ENCODE data around the gene EIF4EBP2. TPM values are rescaled to one million over a fixed set of nuclear protein-coding genes. Genes with fewer than 3 reads are reported as not detected.

The EIF4EBP2 gene
- polyA plus RNA-seq, 1 experiment: 31.2 TPM

DNA sequence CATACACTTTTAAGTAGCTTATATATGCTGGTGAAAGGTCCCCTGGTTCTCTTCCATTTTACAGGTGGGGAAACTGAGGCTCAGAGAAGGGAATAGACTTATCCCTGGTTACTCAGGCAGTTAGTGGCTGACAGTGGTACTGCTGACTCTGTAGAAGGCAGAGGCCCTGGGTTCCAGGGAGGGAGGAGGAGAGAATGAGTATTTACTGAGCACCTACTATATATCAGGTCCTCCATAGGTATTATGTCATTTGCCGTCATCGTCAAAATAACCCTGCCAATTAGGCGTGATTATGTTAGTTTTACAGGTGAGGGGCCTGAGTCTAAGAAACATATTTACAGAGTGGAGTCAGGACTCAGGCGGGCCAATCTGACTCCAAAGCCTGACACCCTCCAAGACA is 61.3 kb downstream of the EIF4EBP2 start:
- Histone ChIP-seq H3K27me3 (ENCODE audit: control insufficient read depth, insufficient read depth, low read length) (peaks cover 33% of the 10 kb centered on the region), H3K4me3 (ENCODE audit: low read depth, low read length) (no peak overlapping the region), H3K27ac (ENCODE audit: low read depth, low read length) (no peak overlapping the region), H3K9me3 (ENCODE audit: control insufficient read depth, insufficient read depth, low read length) (no peaks in the 10 kb centered on the region)
- ChIA-PET CTCF (no interaction called here), POLR2A (no interaction called here)
- DNase-seq (ENCODE audit: low read depth, low spot score): no peak
- TF ChIP-seq, protein P1, sequence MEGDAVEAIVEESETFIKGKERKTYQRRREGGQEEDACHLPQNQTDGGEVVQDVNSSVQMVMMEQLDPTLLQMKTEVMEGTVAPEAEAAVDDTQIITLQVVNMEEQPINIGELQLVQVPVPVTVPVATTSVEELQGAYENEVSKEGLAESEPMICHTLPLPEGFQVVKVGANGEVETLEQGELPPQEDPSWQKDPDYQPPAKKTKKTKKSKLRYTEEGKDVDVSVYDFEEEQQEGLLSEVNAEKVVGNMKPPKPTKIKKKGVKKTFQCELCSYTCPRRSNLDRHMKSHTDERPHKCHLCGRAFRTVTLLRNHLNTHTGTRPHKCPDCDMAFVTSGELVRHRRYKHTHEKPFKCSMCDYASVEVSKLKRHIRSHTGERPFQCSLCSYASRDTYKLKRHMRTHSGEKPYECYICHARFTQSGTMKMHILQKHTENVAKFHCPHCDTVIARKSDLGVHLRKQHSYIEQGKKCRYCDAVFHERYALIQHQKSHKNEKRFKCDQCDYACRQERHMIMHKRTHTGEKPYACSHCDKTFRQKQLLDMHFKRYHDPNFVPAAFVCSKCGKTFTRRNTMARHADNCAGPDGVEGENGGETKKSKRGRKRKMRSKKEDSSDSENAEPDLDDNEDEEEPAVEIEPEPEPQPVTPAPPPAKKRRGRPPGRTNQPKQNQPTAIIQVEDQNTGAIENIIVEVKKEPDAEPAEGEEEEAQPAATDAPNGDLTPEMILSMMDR (IDR thresholded peaks at IDR 0.05; ENCODE audit: low read depth, low read length): no peak

DNA sequence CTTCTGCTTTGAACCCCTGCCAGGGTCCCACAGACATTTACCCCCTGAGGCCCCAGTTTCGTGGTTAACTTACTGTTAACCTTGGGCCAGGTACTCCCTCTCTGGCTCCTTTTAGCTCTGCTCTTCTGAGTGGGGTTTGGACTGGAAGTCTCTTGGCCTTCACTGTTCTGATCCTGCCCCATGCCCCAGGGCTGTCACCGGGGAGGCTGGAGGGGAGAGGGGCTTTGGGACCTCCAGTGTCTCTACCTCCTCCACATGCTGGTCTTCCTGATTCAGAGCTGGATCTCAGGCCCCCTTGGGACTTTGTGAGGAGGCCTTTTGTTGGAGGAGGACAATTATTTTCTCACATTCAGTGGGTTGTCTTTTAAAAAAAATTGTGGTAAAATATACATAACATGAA is 61.9 kb downstream of the EIF4EBP2 start:
- Histone ChIP-seq H3K9me3 (ENCODE audit: control insufficient read depth, insufficient read depth, low read length) (no peaks in the 10 kb centered on the region), H3K27ac (ENCODE audit: low read depth, low read length) (no peak overlapping the region), H3K4me3 (ENCODE audit: low read depth, low read length) (no peak overlapping the region), H3K27me3 (ENCODE audit: control insufficient read depth, insufficient read depth, low read length) (peaks cover 33% of the 10 kb centered on the region)
- TF ChIP-seq, protein P1 (IDR thresholded peaks at IDR 0.05; ENCODE audit: low read depth, low read length): no peak
- ChIA-PET CTCF (no interaction called here), POLR2A (no interaction called here)
- DNase-seq (ENCODE audit: low read depth, low spot score): no peak

DNA sequence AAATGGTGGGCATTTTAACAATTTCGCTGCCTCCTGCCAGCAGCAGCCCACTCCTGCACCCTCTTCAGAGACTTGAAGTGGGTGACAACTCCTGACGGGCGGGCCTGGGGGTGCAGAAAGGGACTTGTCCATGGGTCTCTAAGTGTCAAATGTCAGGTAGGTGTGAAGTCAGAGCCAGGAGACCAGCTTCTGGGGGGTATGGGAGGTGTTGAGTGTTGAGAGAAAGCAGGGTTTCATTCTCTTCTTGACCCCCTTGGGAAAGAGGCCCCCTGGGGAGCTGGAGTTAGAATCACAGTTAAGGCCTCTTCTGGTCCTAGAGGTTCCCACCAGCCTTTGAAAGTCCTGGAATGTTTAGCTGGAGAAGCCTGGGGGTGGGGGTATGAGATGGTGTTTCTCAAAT is 63.0 kb downstream of the EIF4EBP2 start:
- ChIA-PET CTCF (no interaction called here), POLR2A (interaction anchor here (0.6 kb wide), 1 partner anchor 145 kb away, joined by 3 read pairs; no protein-coding TSS in a partner anchor)
- no peak overlapping the region for H3K27ac ChIP-seq (ENCODE audit: low read depth, low read length)

DNA sequence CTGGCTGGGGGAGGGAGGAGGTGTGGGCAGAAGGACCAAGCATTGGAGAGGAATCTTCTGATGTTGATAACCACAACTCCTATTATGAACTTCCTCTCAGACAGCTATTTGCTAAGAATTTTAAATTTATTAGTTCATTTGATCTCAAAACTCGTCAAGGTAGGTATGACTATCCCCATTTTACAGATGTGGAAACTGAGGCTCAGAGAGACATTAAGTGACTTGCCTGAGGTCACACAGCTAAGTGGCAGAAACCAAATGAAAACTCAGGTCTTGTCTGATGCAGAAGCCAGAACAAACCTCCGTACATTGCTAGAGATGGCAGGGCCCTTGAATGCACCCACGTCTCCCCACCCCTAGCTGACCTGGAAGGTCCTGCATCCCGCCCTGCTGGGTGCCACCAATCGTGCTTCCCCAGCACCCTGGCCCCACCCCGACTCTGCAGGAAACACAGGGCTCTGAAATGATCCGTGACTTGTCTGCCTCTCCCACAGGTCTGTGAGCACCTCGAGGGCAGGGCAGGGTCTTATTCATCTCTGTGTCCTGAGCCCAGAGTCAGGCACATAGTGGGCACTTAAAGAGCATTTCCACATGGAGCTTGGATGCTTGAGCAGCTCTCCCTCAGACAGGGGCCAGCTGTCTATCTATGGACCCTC is 69.0 kb downstream of the EIF4EBP2 start:
- Histone ChIP-seq H3K9me3 (ENCODE audit: control insufficient read depth, insufficient read depth, low read length) (no peaks in the 10 kb centered on the region), H3K27me3 (ENCODE audit: control insufficient read depth, insufficient read depth, low read length) (peaks cover 59% of the 10 kb centered on the region), H3K4me3 (ENCODE audit: low read depth, low read length) (no peak overlapping the region), H3K27ac (ENCODE audit: low read depth, low read length) (no peak overlapping the region)
- CTCF ChIA-PET: interaction anchor here (2.0 kb wide), 1 partner anchor 12 kb away, joined by 9 read pairs; no protein-coding TSS in a partner anchor
- TF ChIP-seq, protein P1 (IDR thresholded peaks at IDR 0.05; ENCODE audit: low read depth, low read length): no peak
- POLR2A ChIA-PET: no interaction called here
- no peak for DNase-seq (ENCODE audit: low read depth, low spot score)

More for the DNA sequence above, 63.0 kb downstream of the EIF4EBP2 start:
- TF ChIP-seq, protein P1 (IDR thresholded peaks at IDR 0.05; ENCODE audit: low read depth, low read length): no peak
- Histone ChIP-seq H3K27me3 (ENCODE audit: control insufficient read depth, insufficient read depth, low read length) (peaks cover 39% of the 10 kb centered on the region), H3K9me3 (ENCODE audit: control insufficient read depth, insufficient read depth, low read length) (no peaks in the 10 kb centered on the region), H3K4me3 (ENCODE audit: low read depth, low read length) (no peak overlapping the region)
- no peak for DNase-seq (ENCODE audit: low read depth, low spot score)

DNA sequence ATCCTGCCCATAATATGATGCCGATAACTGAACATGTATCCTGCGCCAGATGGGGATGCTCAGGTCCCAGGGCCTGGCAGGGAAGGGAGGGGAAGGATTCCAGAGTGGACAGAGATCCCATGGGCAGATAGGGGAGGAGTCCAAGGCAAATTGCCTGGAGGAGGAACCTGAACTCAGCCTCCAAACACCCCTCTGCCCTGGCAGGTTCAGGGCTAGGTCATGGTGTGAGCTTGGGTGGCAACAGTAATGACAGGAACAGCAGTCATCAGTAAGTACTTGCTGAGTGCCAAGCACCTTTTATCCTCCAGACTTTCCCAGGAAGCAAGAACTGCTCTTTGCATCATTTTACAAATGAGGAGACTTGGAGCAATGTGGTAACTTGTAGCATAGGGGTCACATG is 70.8 kb downstream of the EIF4EBP2 start:
- Histone ChIP-seq H3K4me3 (ENCODE audit: low read depth, low read length) (no peak overlapping the region), H3K27ac (ENCODE audit: low read depth, low read length) (no peak overlapping the region), H3K9me3 (ENCODE audit: control insufficient read depth, insufficient read depth, low read length) (no peaks in the 10 kb centered on the region), H3K27me3 (ENCODE audit: control insufficient read depth, insufficient read depth, low read length) (peaks cover 64% of the 10 kb centered on the region)
- no peak for DNase-seq (ENCODE audit: low read depth, low spot score)
- TF ChIP-seq, protein P1 (IDR thresholded peaks at IDR 0.05; ENCODE audit: low read depth, low read length): no peak
- ChIA-PET POLR2A (no interaction called here), CTCF (no interaction called here)

Measured in AG04450 (cell line).